Measurements from ENCODE around the gene MAIP1. TPM values are rescaled to one million over a fixed set of nuclear protein-coding genes. Genes with fewer than 3 reads are reported as not detected.

Gene MAIP1
- total RNA-seq, 1 experiment from 2014 or later, result 31.0 TPM

- no peaks in the 10 kb centered on the region for H3K9me3 ChIP-seq (ENCODE audit: low read depth, low read length, poor library complexity, severe bottlenecking)
- no peak for DNase-seq (ENCODE audit: low spot score)
- H3K36me3 ChIP-seq (ENCODE audit: insufficient read depth, low read length, poor library complexity, severe bottlenecking), result peaks cover 16% of the 10 kb centered on the region
- no peak overlapping the region for H3K27ac ChIP-seq (ENCODE audit: low read depth, low read length, poor library complexity, severe bottlenecking)
- peaks cover 4% of the 10 kb centered on the region for H3K4me1 ChIP-seq (ENCODE audit: insufficient read depth, low read length, poor library complexity, severe bottlenecking)
- no peak for TF ChIP-seq CTCF (conservative IDR thresholded peaks at IDR 0.05; ENCODE audit: low read depth, low read length)
- TF ChIP-seq EZH2 (IDR thresholded peaks at IDR 0.05; ENCODE audit: borderline replicate concordance, low read depth, low read length, poor library complexity, severe bottlenecking), result no peak
- POLR2A ChIA-PET (ENCODE audit: low non-redundant PET), result no interaction called here
- H3K4me3 ChIP-seq (ENCODE audit: low read depth, low read length, poor library complexity, severe bottlenecking), result no peak overlapping the region
- no TSS peak for BruUV-seq (replicated peaks)
- H3K27me3 ChIP-seq (replicated peaks; ENCODE audit: insufficient read depth, low read depth, low read length, poor library complexity), result no peaks in the 10 kb centered on the region
- CTCF ChIA-PET, result no interaction called here
- intact Hi-C loops (cut with micrococcal nuclease; ENCODE audit: unreplicated experiment), result no loop called here
These were observed 5.0 kb upstream of the MAIP1 start for GRCh38 chr2:199950396-199950795.

DNA sequence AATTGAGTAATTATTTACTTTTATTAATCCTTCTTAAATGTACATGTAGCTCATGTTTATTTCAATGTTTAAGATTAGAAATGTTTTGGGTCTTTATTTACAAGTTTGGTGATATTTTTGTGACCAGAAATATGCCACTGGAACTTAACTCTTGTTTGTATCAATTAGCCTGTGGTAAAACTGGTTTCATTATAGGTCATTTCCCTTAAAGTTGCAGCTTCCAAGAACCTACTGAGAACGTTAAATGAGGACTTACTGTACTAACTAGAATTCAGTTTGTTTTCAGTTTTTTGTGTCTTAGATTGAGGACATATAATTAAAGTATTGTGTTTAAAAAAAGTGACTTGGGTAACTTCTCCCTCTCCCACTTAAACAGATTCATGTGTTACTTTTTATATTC lies 4.4 kb upstream of the MAIP1 start:
- CTCF ChIA-PET, result no interaction called here

DNA sequence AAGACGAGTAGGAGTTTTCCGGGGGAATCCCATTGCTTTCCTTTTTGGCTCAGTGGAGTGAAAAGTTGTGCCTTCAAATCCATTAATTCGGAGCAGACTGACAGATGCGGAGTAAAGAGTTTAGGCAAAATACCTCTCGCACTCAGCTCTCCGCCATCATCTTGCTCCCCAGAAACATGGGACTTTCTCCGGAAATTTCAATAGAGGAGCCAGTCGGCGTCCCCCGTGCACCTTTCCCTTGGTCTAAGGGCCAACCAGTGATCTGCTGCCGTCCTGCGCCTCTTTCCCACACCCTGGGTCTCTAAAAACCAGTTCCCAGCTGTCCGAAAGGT lies 409 bp upstream of the MAIP1 start:
- Histone ChIP-seq H3K27me3 (replicated peaks; ENCODE audit: insufficient read depth, low read depth, low read length, poor library complexity) (no peaks in the 10 kb centered on the region), H3K27ac (ENCODE audit: low read depth, low read length, poor library complexity, severe bottlenecking) (peak overlapping the region; percentile 98), H3K9me3 (ENCODE audit: low read depth, low read length, poor library complexity, severe bottlenecking) (no peaks in the 10 kb centered on the region), H3K36me3 (ENCODE audit: insufficient read depth, low read length, poor library complexity, severe bottlenecking) (peaks cover 5% of the 10 kb centered on the region), H3K4me3 (ENCODE audit: low read depth, low read length, poor library complexity, severe bottlenecking) (peak overlapping the region; percentile 67), H3K4me1 (ENCODE audit: insufficient read depth, low read length, poor library complexity, severe bottlenecking) (peaks cover 9% of the 10 kb centered on the region)
- TF ChIP-seq CTCF (conservative IDR thresholded peaks at IDR 0.05; ENCODE audit: low read depth, low read length), result no peak
- no peak for TF ChIP-seq EZH2 (IDR thresholded peaks at IDR 0.05; ENCODE audit: borderline replicate concordance, low read depth, low read length, poor library complexity, severe bottlenecking)
- DNase-seq (ENCODE audit: low spot score), result no peak
- intact Hi-C loops (cut with micrococcal nuclease; ENCODE audit: unreplicated experiment), result loop anchor here (5.0 kb wide), 1 partner anchor 857 kb away; the partner anchor contains the start of gene BZW1
- BruUV-seq (replicated peaks), result TSS peak; percentile 65
- CTCF ChIA-PET, result no interaction called here
- POLR2A ChIA-PET (ENCODE audit: low non-redundant PET), result no interaction called here

More for the DNA sequence above, 4.4 kb upstream of the MAIP1 start:
- H3K4me1 ChIP-seq (ENCODE audit: insufficient read depth, low read length, poor library complexity, severe bottlenecking), result peaks cover 4% of the 10 kb centered on the region
- no peak overlapping the region for H3K27ac ChIP-seq (ENCODE audit: low read depth, low read length, poor library complexity, severe bottlenecking)
- POLR2A ChIA-PET (ENCODE audit: low non-redundant PET), result no interaction called here
- no peak for TF ChIP-seq EZH2 (IDR thresholded peaks at IDR 0.05; ENCODE audit: borderline replicate concordance, low read depth, low read length, poor library complexity, severe bottlenecking)
- no peak for TF ChIP-seq CTCF (conservative IDR thresholded peaks at IDR 0.05; ENCODE audit: low read depth, low read length)
- H3K9me3 ChIP-seq (ENCODE audit: low read depth, low read length, poor library complexity, severe bottlenecking), result no peaks in the 10 kb centered on the region
- no peak for DNase-seq (ENCODE audit: low spot score)
- H3K27me3 ChIP-seq (replicated peaks; ENCODE audit: insufficient read depth, low read depth, low read length, poor library complexity), result no peaks in the 10 kb centered on the region
- H3K4me3 ChIP-seq (ENCODE audit: low read depth, low read length, poor library complexity, severe bottlenecking), result no peak overlapping the region
- intact Hi-C loops (cut with micrococcal nuclease; ENCODE audit: unreplicated experiment), result no loop called here
- BruUV-seq (replicated peaks), result no TSS peak
- peaks cover 16% of the 10 kb centered on the region for H3K36me3 ChIP-seq (ENCODE audit: insufficient read depth, low read length, poor library complexity, severe bottlenecking)
